HCT116 (cell line): Measurements from ENCODE around the gene PRPF31.

ENCODE experiments used
- ELF1 ChIP-seq: IDR thresholded peaks from 2 replicates; pipeline ENCODE4 v1.6.1; 2012; ENCODE audit warnings: low read depth, borderline replicate concordance
- EZH2 ChIP-seq: fragments of 200-600 bp; sonication (generic); IDR thresholded peaks from 2 replicates; pipeline ENCODE4 v1.6.1; 2017; ENCODE audit warnings: antibody characterized with exemption, mixed run types
- EZH2phosphoT487 ChIP-seq: fragments of 200-600 bp; IDR thresholded peaks from 2 replicates; pipeline ENCODE4 v1.6.1; 2018; ENCODE audit warnings: antibody characterized with exemption, borderline replicate concordance
- FOSL1 ChIP-seq: IDR thresholded peaks from 2 replicates; pipeline ENCODE4 v1.6.1; 2012; ENCODE audit warnings: low read depth
- JUND ChIP-seq: IDR thresholded peaks from 2 replicates; pipeline ENCODE4 v1.6.1; 2012
- POLR2A ChIP-seq: IDR thresholded peaks from 2 replicates; pipeline ENCODE4 v1.7.0; 2011; ENCODE audit warnings: borderline replicate concordance; ENCODE audit not compliant: insufficient read depth, insufficient read length; ENCODE audit errors: extremely low read depth
- POLR2AphosphoS5 ChIP-seq: IDR thresholded peaks from 2 replicates; pipeline ENCODE4 v1.6.1; 2011; ENCODE audit warnings: mild to moderate bottlenecking, low read depth, low read length, moderate library complexity
- SIN3A ChIP-seq: IDR thresholded peaks from 2 replicates; pipeline ENCODE4 v1.6.1; 2012; ENCODE audit warnings: low read depth
- YY1 ChIP-seq: IDR thresholded peaks from 2 replicates; pipeline ENCODE4 v1.6.1; 2011; ENCODE audit warnings: low read length, low read depth, moderate library complexity, mild to moderate bottlenecking; ENCODE audit not compliant: insufficient replicate concordance; ENCODE audit errors: extremely low read depth
- TF ChIP-seq, protein P1 (sequence below), 3 experiments: fragments of 200-600 bp in 1 of 3; sonication (generic) in 1 of 3; IDR thresholded peaks in 2 of 3; conservative IDR thresholded peaks in 1 of 3; 2 replicates each; pipeline ENCODE4 v1.5.1; 2012 to 2017; ENCODE audit warnings: low read depth in 2 of 3, low read length in 2 of 3, antibody characterized with exemption in 1 of 3, borderline replicate concordance in 1 of 3, control low read depth in 1 of 3, mild to moderate bottlenecking in 1 of 3, mixed read lengths in 1 of 3, mixed run types in 1 of 3, moderate library complexity in 1 of 3; ENCODE audit not compliant: insufficient read depth in 1 of 3
- TF ChIP-seq, protein P2 (sequence below): IDR thresholded peaks from 2 replicates; pipeline ENCODE4 v1.6.1; 2012; ENCODE audit warnings: low read depth
- TF ChIP-seq, protein P3 (sequence below): IDR thresholded peaks from 2 replicates; pipeline ENCODE4 v1.6.1; 2012
- TF ChIP-seq, protein P4 (sequence below): IDR thresholded peaks from 2 replicates; pipeline ENCODE4 v1.6.1; 2012

DNA sequence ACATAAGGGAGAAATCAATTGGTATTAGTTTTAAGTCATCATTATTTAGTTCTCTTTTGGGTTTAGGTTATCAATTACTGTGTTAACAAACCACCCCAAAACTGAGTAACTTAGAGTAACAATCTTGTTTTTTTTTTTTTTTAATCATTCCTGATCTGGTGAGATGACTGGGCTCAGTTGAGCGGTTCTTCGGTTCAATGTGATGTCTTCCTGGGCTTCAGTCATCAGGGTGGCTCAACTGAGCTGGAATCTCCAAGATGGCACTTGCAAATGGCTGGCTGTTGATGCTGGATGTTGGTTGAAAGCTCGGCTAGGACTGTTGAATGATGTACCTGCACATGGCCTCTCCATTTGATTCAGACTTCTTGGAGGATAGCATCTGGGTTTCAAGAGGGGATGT, 31.1 kb upstream of the PRPF31 start:
- TF ChIP-seq JUND (no peak), EZH2phosphoT487 (no peak), ELF1 (no peak), SIN3A (no peak), POLR2A (no peak), YY1 (no peak), POLR2AphosphoS5 (no peak), FOSL1 (no peak), EZH2 (no peak)
- TF ChIP-seq, protein P1, sequence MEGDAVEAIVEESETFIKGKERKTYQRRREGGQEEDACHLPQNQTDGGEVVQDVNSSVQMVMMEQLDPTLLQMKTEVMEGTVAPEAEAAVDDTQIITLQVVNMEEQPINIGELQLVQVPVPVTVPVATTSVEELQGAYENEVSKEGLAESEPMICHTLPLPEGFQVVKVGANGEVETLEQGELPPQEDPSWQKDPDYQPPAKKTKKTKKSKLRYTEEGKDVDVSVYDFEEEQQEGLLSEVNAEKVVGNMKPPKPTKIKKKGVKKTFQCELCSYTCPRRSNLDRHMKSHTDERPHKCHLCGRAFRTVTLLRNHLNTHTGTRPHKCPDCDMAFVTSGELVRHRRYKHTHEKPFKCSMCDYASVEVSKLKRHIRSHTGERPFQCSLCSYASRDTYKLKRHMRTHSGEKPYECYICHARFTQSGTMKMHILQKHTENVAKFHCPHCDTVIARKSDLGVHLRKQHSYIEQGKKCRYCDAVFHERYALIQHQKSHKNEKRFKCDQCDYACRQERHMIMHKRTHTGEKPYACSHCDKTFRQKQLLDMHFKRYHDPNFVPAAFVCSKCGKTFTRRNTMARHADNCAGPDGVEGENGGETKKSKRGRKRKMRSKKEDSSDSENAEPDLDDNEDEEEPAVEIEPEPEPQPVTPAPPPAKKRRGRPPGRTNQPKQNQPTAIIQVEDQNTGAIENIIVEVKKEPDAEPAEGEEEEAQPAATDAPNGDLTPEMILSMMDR (IDR thresholded peaks at IDR 0.05 in 2 of 3, conservative IDR thresholded peaks at IDR 0.05 in 1 of 3; ENCODE audit: borderline replicate concordance in 1 of 3, insufficient read depth in 1 of 3, low read depth in 2 of 3, low read length in 2 of 3): no peak
- TF ChIP-seq, protein P2, sequence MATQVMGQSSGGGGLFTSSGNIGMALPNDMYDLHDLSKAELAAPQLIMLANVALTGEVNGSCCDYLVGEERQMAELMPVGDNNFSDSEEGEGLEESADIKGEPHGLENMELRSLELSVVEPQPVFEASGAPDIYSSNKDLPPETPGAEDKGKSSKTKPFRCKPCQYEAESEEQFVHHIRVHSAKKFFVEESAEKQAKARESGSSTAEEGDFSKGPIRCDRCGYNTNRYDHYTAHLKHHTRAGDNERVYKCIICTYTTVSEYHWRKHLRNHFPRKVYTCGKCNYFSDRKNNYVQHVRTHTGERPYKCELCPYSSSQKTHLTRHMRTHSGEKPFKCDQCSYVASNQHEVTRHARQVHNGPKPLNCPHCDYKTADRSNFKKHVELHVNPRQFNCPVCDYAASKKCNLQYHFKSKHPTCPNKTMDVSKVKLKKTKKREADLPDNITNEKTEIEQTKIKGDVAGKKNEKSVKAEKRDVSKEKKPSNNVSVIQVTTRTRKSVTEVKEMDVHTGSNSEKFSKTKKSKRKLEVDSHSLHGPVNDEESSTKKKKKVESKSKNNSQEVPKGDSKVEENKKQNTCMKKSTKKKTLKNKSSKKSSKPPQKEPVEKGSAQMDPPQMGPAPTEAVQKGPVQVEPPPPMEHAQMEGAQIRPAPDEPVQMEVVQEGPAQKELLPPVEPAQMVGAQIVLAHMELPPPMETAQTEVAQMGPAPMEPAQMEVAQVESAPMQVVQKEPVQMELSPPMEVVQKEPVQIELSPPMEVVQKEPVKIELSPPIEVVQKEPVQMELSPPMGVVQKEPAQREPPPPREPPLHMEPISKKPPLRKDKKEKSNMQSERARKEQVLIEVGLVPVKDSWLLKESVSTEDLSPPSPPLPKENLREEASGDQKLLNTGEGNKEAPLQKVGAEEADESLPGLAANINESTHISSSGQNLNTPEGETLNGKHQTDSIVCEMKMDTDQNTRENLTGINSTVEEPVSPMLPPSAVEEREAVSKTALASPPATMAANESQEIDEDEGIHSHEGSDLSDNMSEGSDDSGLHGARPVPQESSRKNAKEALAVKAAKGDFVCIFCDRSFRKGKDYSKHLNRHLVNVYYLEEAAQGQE: no peak
- TF ChIP-seq, protein P3, sequence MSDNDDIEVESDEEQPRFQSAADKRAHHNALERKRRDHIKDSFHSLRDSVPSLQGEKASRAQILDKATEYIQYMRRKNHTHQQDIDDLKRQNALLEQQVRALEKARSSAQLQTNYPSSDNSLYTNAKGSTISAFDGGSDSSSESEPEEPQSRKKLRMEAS: no peak
- TF ChIP-seq, protein P4, sequence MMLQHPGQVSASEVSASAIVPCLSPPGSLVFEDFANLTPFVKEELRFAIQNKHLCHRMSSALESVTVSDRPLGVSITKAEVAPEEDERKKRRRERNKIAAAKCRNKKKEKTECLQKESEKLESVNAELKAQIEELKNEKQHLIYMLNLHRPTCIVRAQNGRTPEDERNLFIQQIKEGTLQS: no peak
